GM18505 (cell line): Measurements from ENCODE around the gene CNST.
"Not testable (repeated sequence)": the region's sequence is repeated elsewhere in the genome, so short reads cannot be mapped to it uniquely, and the experiment has no call there.

Source experiments
- ATAC-seq: cut with Tn5 transposase; IDR thresholded peaks from one replicate; pipeline ENCODE4 v1.9.1; 2021; ENCODE audit not compliant: unreplicated experiment
- POLR2A ChIP-seq: IDR thresholded peaks from 4 replicates; pipeline ENCODE4 v1.6.1; 2011; ENCODE audit warnings: borderline replicate concordance; ENCODE audit not compliant: insufficient read depth, insufficient read length; ENCODE audit errors: extremely low read depth

CNST gene

GRCh38 chr1:246582301-246583055 is 16.2 kb downstream of the CNST start:
- TF ChIP-seq POLR2A, result no peak
- ATAC-seq, result no peak

GRCh38 chr1:246583056-246583440 is 16.8 kb downstream of the CNST start:
- no peak for TF ChIP-seq POLR2A
- ATAC-seq, result no peak

- no peak for ATAC-seq
- no peak for TF ChIP-seq POLR2A
Measured at GRCh38 chr1:246583448-246584185, 17.4 kb downstream of the CNST start.

- no peak for TF ChIP-seq POLR2A
Measured at GRCh38 chr1:246587032-246587431, 20.8 kb downstream of the CNST start.

GRCh38 chr1:246587606-246588005 is 21.4 kb downstream of the CNST start:
- ATAC-seq, result no peak
- no peak for TF ChIP-seq POLR2A

More at GRCh38 chr1:246587032-246587431, 20.8 kb downstream of the CNST start:
- no peak for ATAC-seq

GRCh38 chr1:246588159-246588721 is 22.0 kb downstream of the CNST start:
- no peak for ATAC-seq
- TF ChIP-seq POLR2A, result no peak

GRCh38 chr1:246589919-246590318 is 23.7 kb downstream of the CNST start:
- ATAC-seq, result not testable (repeated sequence)

- TF ChIP-seq POLR2A, result no peak
- peak; percentile 42 for ATAC-seq
Measured at GRCh38 chr1:246591047-246591446, 24.8 kb downstream of the CNST start.

GRCh38 chr1:246591504-246591903 is 25.2 kb downstream of the CNST start:
- peak; percentile 30 for TF ChIP-seq POLR2A

GRCh38 chr1:246591958-246592357 is 25.7 kb downstream of the CNST start:
- peak; percentile 12 for ATAC-seq

More at GRCh38 chr1:246591504-246591903, 25.2 kb downstream of the CNST start:
- peak; percentile 85 for ATAC-seq

GRCh38 chr1:246592695-246593094 is 26.4 kb downstream of the CNST start:
- ATAC-seq, result no peak
- no peak for TF ChIP-seq POLR2A

More at GRCh38 chr1:246591958-246592357, 25.7 kb downstream of the CNST start:
- no peak for TF ChIP-seq POLR2A

GRCh38 chr1:246595146-246595545 is 28.9 kb downstream of the CNST start:
- TF ChIP-seq POLR2A, result no peak
- no peak for ATAC-seq

GRCh38 chr1:246597340-246597739 is 31.1 kb downstream of the CNST start:
- no peak for TF ChIP-seq POLR2A
- ATAC-seq, result no peak

- no peak for ATAC-seq
- no peak for TF ChIP-seq POLR2A
Measured at GRCh38 chr1:246597971-246598370, 31.7 kb downstream of the CNST start.
